Astrocyte of the spinal cord (primary cell): ENCODE data around the gene CACNA1I.
"Not testable (repeated sequence)": the region's sequence is repeated elsewhere in the genome, so short reads cannot be mapped to it uniquely, and the experiment has no call there.

ENCODE experiments used
- DNase-seq: peaks from one replicate; pipeline ENCODE4 v3.0.0; 2011; ENCODE audit warnings: low read depth, low spot score
- H3K4me3 ChIP-seq: 2 replicates; pipeline ENCODE4 v1.5.1; 2011; ENCODE audit warnings: low read depth, mild to moderate bottlenecking, low read length, moderate library complexity
- in situ Hi-C: cut with HindIII; loops from 2 replicates; pipeline ENCODE4 v1.10.0; 2017; ENCODE audit warnings: low sequenced_read_pairs
- TF ChIP-seq, protein P1 (sequence below): IDR thresholded peaks from 2 replicates; pipeline ENCODE4 v1.5.1; 2012; ENCODE audit warnings: low read depth, mild to moderate bottlenecking, low read length, inconsistent platforms

Gene CACNA1I

DNA sequence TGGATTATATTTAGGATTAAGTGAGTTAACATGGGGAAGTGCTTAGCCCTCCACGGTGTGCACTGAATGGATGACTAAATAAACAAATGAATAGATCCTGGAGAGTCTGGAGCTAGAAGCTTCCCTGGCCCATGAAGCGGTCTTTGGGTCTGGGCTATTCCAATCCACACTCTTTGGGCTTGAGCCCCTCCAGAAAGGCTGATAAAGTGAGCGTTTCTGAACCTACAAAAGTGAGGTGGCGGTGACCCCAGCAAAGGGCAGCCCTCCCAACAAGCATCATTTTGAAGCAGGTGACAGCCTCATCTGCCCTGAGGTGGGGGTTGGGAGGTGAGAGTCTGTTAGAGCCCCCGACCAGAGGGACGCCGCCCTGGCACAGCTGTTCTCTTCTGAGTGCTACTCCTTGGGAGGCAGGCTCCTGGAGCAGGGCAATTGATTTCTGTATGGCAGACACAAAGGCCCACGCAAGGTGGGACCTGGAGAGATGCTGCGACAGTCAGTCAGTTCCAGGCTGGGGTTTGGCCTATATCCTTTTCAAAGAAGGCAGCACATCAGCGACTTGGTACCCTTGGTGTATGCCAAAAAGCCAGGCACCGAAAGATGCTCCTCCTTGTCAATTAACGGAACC lies 157.8 kb downstream of the CACNA1I start:
- H3K4me3 ChIP-seq = no peak overlapping the region
- TF ChIP-seq, protein P1, sequence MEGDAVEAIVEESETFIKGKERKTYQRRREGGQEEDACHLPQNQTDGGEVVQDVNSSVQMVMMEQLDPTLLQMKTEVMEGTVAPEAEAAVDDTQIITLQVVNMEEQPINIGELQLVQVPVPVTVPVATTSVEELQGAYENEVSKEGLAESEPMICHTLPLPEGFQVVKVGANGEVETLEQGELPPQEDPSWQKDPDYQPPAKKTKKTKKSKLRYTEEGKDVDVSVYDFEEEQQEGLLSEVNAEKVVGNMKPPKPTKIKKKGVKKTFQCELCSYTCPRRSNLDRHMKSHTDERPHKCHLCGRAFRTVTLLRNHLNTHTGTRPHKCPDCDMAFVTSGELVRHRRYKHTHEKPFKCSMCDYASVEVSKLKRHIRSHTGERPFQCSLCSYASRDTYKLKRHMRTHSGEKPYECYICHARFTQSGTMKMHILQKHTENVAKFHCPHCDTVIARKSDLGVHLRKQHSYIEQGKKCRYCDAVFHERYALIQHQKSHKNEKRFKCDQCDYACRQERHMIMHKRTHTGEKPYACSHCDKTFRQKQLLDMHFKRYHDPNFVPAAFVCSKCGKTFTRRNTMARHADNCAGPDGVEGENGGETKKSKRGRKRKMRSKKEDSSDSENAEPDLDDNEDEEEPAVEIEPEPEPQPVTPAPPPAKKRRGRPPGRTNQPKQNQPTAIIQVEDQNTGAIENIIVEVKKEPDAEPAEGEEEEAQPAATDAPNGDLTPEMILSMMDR = no peak
- in situ Hi-C loops = no loop called here
- DNase-seq = no peak

DNA sequence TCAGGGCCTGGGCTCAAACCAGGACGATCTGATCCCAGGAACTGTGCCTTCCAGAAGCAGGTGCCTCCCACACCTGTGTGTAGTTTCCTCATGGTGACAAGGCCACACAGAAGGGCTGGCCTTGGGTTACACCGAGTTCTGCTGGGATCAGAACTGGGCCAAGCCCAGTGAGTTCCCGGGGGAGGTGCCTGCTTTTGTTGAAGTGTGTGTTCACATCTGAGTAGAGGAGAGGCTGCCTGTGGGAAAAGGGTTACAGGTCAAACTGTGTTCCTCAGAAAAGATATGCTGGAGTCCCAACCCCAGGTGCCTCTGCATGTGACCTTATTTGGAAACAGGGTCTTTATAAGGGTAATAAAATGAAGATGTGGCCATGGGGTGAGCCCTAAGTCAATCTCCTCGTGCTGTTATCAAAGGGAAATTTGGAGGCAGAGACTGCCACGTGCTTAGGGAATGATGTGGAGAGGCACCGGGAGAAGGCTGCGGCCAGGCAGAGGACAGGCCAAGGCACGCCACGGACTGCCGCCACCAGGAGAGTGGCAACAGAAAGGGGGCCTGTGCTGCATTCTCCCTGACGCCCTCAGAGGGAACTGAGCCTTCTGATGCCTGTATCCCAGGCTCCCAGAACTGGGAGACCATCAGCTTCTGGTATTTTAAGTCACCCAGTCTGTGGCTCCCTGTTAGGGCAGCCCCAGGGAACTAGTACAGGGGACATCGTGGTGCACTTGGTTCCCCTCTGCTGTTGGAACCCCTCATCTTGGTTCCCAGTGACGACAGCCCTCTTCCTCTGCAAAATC lies 158.8 kb downstream of the CACNA1I start:
- H3K4me3 ChIP-seq = no peak overlapping the region
- TF ChIP-seq, protein P1 = no peak
- no peak for DNase-seq
- in situ Hi-C loops = no loop called here

DNA sequence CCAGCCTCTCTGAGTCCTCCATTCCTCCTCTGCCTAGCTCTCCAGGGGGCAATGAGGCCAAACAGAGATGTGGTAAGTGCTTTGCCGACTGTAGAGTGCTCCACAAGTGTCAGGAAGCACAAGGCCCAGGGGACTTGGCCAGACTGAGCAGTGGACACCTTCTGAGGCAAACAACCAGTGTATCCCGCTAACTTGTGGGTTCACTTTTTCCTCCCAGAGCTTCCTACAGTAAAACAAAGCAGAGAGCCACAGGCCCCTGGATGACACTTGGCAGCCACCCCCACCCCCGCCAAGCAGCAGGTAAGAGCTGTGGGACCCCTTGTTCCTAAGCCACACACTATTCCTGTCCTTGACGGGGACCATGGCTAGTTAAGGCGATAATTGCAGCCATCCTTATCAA lies 160.9 kb downstream of the CACNA1I start:
- in situ Hi-C loops = no loop called here
- TF ChIP-seq, protein P1 = no peak
- H3K4me3 ChIP-seq = no peak overlapping the region
- no peak for DNase-seq

DNA sequence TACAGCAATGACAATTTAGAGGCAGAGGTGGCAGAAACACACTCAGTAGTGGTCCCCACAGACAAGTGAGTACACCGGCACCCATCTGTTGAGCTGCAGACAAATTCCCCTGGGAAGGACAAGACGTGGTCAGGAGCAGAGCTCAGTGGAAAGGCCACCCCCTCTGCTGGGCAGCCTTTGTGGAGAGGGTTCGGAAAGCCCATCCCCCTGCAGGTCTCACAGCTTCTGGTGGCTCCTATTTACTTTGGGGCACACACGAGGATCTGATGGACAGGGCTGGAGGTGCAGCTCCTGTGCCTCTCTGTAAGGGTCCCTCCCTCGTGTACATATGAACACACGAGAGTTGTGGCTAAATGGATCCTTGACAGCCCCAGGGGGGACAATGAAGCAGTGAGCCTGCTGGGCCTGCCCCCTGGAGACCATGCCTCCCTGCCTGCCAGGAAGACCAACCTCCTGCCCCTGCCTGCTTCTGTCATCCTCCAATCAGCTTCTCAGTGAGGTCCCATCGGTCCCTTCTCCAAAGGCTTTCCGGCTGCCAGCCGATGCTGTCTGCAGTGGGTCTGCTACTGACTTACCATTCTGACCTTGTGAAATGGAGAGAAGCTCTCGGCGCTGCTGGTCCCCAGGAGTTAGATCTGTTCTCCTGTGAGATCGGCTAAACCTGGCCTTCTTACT lies 161.5 kb downstream of the CACNA1I start:
- H3K4me3 ChIP-seq = no peak overlapping the region
- in situ Hi-C loops = no loop called here
- no peak for DNase-seq
- TF ChIP-seq, protein P1 = no peak

DNA sequence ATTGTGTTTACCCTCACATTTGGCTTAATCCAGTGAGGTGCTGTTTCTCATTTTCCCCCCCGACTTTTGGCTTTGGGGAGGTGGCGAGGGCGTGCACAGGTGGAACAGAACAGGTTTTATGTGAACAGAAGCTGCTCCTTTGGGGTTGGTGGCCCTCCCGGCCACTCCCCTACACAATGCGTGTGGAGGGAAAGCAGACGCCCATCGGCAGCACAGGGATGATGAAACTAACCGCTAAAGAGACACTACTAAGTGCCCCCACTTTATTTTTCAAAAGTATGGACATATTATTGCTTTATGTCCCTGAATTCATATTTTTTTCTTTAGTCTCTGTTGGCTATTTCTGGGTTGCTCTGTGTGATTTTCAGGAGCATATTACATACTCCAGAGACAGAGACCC lies 162.1 kb downstream of the CACNA1I start:
- no peak overlapping the region for H3K4me3 ChIP-seq
- DNase-seq = no peak
- TF ChIP-seq, protein P1 = no peak
- in situ Hi-C loops = no loop called here

DNA sequence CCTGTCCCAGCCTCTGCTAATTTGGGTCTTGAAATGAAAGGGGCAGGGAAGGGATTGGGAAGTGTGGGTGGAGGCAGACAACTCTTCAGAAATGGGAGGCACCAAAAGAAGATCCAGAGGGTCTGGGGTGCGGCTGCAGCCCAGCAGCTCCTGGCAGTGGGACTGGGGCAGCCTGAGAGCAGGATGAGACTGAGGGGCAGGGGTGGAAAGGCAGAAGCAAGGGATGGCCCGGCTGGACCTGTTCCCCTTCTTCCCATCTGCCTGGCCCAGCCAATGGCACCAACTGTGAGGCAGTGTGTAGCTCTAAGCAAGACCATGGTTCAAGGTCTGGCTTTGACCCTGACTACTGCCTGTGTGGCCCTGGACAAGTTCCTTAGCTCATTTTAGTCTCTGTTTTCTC lies 162.6 kb downstream of the CACNA1I start:
- in situ Hi-C loops = no loop called here
- DNase-seq = no peak
- no peak overlapping the region for H3K4me3 ChIP-seq
- TF ChIP-seq, protein P1 = no peak

DNA sequence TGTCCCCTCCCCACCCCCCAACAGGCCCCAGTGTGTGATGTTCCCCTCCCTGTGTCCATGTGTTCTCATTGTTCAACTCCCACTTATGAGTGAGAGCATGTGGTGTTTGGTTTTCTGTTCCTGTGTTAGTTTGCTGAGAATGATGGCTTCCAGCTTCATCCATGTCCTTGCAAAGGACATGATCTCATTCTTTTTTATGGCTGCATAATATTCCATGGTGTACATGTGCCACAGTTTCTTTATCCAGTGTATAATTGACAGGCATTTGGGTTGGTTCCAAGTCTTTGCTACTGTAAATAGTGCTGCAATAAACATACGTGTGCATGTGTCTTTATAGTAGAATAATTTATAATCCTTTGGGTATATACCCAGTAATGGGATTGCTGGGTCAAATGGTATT lies 163.5 kb downstream of the CACNA1I start:
- DNase-seq, in situ Hi-C loops, H3K4me3 ChIP-seq: not testable (repeated sequence)
